Adrenal gland (tissue), 5 donors: ENCODE data around the gene CYB561D2.

Source experiments
- POLR2A ChIP-seq, 2 donors: fragments of 450-650 bp; IDR thresholded peaks; one replicate each; pipeline ENCODE4 v1.6.1; 2017; ENCODE audit warnings: antibody characterized with exemption in 2 of 2, mild to moderate bottlenecking in 2 of 2, moderate library complexity in 1 of 2
- TF ChIP-seq, protein P1 (sequence below), 6 experiments: fragments of 450-650 bp in 4 of 6; fragments of 200-600 bp in 2 of 6; sonication (generic) in 1 of 6; IDR thresholded peaks; 1 replicate in 5 of 6; 2 replicates in 1 of 6; pipeline versions ENCODE4 v1.5.1 to v1.8.0; 2016 to 2021; ENCODE audit warnings: antibody characterized with exemption in 6 of 6, mild to moderate bottlenecking in 2 of 6, moderate library complexity in 1 of 6
- donor health status: DM: no; HTN: no; CAD: no.

DNA sequence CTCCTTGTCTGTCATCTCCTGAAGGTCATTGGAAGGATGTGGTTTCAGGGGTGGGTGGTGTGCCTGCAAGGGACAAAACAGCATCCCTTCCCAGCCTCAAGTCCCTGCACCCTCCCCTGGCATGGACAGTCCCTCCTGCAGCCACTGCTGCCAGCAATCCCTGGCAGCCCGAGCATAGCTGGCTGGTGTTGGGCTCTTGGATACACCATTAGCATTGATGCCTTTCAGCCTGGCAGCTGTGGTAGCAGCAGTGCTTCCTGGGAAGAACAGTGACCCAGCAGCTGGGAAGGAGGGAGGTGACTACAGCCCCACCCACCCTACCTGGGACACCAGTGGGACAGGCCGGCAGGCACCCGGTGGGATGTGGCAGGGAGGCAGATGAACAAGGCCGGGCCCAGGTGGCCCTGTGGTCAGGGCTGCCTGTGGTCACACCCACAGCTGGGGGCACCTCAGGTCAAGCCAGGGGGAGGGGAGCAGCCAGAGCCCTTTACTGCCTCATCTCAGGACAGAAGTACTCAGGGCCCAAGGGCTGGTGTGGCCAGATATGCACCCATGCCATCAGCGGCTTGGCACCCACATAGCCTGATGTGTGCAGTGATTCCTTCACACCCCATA is 41.5 kb downstream of the CYB561D2 start:
- no peak for TF ChIP-seq POLR2A (IDR thresholded peaks at IDR 0.05)
- TF ChIP-seq, protein P1, sequence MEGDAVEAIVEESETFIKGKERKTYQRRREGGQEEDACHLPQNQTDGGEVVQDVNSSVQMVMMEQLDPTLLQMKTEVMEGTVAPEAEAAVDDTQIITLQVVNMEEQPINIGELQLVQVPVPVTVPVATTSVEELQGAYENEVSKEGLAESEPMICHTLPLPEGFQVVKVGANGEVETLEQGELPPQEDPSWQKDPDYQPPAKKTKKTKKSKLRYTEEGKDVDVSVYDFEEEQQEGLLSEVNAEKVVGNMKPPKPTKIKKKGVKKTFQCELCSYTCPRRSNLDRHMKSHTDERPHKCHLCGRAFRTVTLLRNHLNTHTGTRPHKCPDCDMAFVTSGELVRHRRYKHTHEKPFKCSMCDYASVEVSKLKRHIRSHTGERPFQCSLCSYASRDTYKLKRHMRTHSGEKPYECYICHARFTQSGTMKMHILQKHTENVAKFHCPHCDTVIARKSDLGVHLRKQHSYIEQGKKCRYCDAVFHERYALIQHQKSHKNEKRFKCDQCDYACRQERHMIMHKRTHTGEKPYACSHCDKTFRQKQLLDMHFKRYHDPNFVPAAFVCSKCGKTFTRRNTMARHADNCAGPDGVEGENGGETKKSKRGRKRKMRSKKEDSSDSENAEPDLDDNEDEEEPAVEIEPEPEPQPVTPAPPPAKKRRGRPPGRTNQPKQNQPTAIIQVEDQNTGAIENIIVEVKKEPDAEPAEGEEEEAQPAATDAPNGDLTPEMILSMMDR (IDR thresholded peaks at IDR 0.05) = no peak
